Astrocyte (in vitro differentiated cells and primary cell): Measurements from ENCODE around the gene DMPK. TPM values are rescaled to one million over a fixed set of nuclear protein-coding genes. Genes with fewer than 3 reads are reported as not detected.

Experiments
- DNase-seq: peaks from one replicate; pipeline ENCODE4 v3.0.0-alpha.2; 2010; ENCODE audit warnings: low read depth
- FAIRE-seq: peaks from 2 replicates; lab custom pipeline; 2011; peaks lifted over from hg19 to GRCh38; lab: Jason Lieb, UNC
- H2AFZ ChIP-seq: 2 replicates; pipeline ENCODE4 v1.6.0; 2012; ENCODE audit warnings: low read depth, low read length, inconsistent platforms
- H3K27ac ChIP-seq: 2 replicates; pipeline ENCODE4 v1.5.1; 2011; ENCODE audit warnings: low read depth, low read length, inconsistent platforms
- H3K27me3 ChIP-seq: 2 replicates; pipeline ENCODE4 v1.6.0; 2011; ENCODE audit warnings: low read length, inconsistent platforms; ENCODE audit not compliant: insufficient read depth
- H3K36me3 ChIP-seq: 2 replicates; pipeline ENCODE4 v1.5.1; 2011; ENCODE audit warnings: low read length, inconsistent platforms; ENCODE audit not compliant: insufficient read depth
- H3K4me1 ChIP-seq: 2 replicates; pipeline ENCODE4 v1.5.1; 2011; ENCODE audit warnings: low read length, inconsistent platforms; ENCODE audit not compliant: insufficient read depth
- H3K4me2 ChIP-seq: 2 replicates; pipeline ENCODE4 v1.6.0; 2012; ENCODE audit warnings: low read length, inconsistent platforms
- H3K4me3 ChIP-seq: 2 replicates; pipeline ENCODE4 v1.5.1; 2011; ENCODE audit warnings: low read depth, mild to moderate bottlenecking, low read length, inconsistent platforms; ENCODE audit not compliant: insufficient read depth
- H3K79me2 ChIP-seq: 2 replicates; pipeline ENCODE4 v1.6.0; 2012; ENCODE audit warnings: mild to moderate bottlenecking, low read length, inconsistent platforms; ENCODE audit not compliant: insufficient read depth
- H3K9ac ChIP-seq: 2 replicates; pipeline ENCODE4 v1.6.0; 2012; ENCODE audit warnings: mild to moderate bottlenecking, low read length, inconsistent platforms
- H3K9me3 ChIP-seq: 2 replicates; pipeline ENCODE4 v1.5.1; 2012; ENCODE audit warnings: low read depth, mild to moderate bottlenecking, low read length, inconsistent platforms; ENCODE audit not compliant: insufficient read depth
- H4K20me1 ChIP-seq: 2 replicates; pipeline ENCODE4 v1.6.0; 2012; ENCODE audit warnings: low read length, inconsistent platforms; ENCODE audit not compliant: insufficient read depth
- H3K27ac Mint-ChIP-seq: one replicate; pipeline ENCODE4 v1.8.0; 2021; ENCODE audit warnings: mild to moderate bottlenecking, mixed read lengths; ENCODE audit not compliant: unreplicated experiment
- H3K27me3 Mint-ChIP-seq: one replicate; pipeline ENCODE4 v1.8.0; 2021; ENCODE audit warnings: low read depth, mixed read lengths; ENCODE audit not compliant: unreplicated experiment
- H3K36me3 Mint-ChIP-seq: one replicate; pipeline ENCODE4 v1.8.0; 2021; ENCODE audit warnings: low read depth, mixed read lengths; ENCODE audit not compliant: unreplicated experiment
- H3K4me1 Mint-ChIP-seq: one replicate; pipeline ENCODE4 v1.8.0; 2021; ENCODE audit warnings: low read depth, mixed read lengths; ENCODE audit not compliant: unreplicated experiment
- H3K4me3 Mint-ChIP-seq: one replicate; pipeline ENCODE4 v1.8.0; 2021; ENCODE audit warnings: mild to moderate bottlenecking, moderate library complexity, mixed read lengths; ENCODE audit not compliant: unreplicated experiment
- H3K9me3 Mint-ChIP-seq: one replicate; pipeline ENCODE4 v1.8.0; 2021; ENCODE audit warnings: mild to moderate bottlenecking, mixed read lengths; ENCODE audit not compliant: unreplicated experiment
- EZH2 ChIP-seq: IDR thresholded peaks from 2 replicates; pipeline ENCODE4 v1.6.1; 2012; ENCODE audit warnings: mild to moderate bottlenecking, low read length, inconsistent platforms; ENCODE audit not compliant: insufficient read depth
- total RNA-seq: library from RNA; stranded (reverse); gene quantifications from 2 replicates; pipeline ENCODE4 v1.2.1, GENCODE V29; 2021
- TF ChIP-seq, protein P1 (sequence below): IDR thresholded peaks from 2 replicates; pipeline ENCODE4 v1.5.1; 2011; ENCODE audit warnings: low read depth, mild to moderate bottlenecking, inconsistent platforms, low read length, moderate library complexity; ENCODE audit not compliant: insufficient read depth

The DMPK gene
- total RNA-seq, 1 donor from 2014 or later: 75.2 TPM

DNA sequence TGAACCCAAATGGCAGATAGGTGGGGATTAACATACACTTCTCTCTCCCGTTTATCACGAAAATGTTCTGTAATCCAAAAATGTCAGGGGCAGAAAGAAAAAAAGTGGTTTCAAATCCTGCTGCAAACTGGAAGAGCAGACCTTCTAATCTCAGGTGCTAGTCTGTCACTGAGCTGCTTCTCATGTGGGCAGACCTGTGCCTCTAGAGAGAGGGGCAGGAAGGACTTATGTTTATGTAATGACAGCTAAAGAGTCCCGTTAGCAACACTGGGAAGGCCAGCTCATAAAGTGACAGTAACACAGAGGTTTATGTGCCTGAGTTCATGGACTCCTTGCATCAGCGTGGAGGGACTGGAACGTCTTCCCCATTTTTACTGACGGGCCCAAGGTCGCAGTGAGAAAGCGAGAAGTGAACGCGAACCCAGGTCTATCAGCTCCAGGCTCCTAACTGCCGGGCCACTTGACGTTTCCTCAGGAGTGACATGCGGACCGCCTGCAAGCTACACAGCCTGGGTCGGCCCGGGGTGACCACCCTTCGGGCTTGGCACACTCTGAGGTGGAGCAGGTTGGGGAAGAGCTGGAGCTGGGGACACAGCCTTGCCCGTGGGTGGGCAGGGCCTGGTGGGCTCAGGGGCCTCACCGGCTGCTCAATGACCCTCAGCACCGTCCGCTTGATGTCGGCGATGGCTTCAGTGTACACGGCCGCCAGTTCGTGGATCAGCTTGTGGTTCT, 42.4 kb upstream of the DMPK start:
- H3K27me3 Mint-ChIP-seq: no peaks in the 10 kb centered on the region
- Histone ChIP-seq H3K36me3 (peaks cover 30% of the 10 kb centered on the region), H3K4me1 (no peaks in the 10 kb centered on the region), H3K27me3 (no peaks in the 10 kb centered on the region), H4K20me1 (peaks cover 3% of the 10 kb centered on the region), H3K9ac (no peak overlapping the region), H3K27ac (no peak overlapping the region), H3K4me3 (no peak overlapping the region), H2AFZ (no peak overlapping the region), H3K9me3 (no peaks in the 10 kb centered on the region), H3K4me2 (no peak overlapping the region), H3K79me2 (no peaks in the 10 kb centered on the region)
- no peak for DNase-seq
- H3K27ac Mint-ChIP-seq: no peak overlapping the region
- no peaks in the 10 kb centered on the region for H3K9me3 Mint-ChIP-seq
- no peak for TF ChIP-seq EZH2
- TF ChIP-seq, protein P1, sequence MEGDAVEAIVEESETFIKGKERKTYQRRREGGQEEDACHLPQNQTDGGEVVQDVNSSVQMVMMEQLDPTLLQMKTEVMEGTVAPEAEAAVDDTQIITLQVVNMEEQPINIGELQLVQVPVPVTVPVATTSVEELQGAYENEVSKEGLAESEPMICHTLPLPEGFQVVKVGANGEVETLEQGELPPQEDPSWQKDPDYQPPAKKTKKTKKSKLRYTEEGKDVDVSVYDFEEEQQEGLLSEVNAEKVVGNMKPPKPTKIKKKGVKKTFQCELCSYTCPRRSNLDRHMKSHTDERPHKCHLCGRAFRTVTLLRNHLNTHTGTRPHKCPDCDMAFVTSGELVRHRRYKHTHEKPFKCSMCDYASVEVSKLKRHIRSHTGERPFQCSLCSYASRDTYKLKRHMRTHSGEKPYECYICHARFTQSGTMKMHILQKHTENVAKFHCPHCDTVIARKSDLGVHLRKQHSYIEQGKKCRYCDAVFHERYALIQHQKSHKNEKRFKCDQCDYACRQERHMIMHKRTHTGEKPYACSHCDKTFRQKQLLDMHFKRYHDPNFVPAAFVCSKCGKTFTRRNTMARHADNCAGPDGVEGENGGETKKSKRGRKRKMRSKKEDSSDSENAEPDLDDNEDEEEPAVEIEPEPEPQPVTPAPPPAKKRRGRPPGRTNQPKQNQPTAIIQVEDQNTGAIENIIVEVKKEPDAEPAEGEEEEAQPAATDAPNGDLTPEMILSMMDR: no peak
- peak overlapping the region; percentile 17 for H3K4me3 Mint-ChIP-seq
- H3K4me1 Mint-ChIP-seq: no peaks in the 10 kb centered on the region
- peaks cover 20% of the 10 kb centered on the region for H3K36me3 Mint-ChIP-seq
- FAIRE-seq: no peak

DNA sequence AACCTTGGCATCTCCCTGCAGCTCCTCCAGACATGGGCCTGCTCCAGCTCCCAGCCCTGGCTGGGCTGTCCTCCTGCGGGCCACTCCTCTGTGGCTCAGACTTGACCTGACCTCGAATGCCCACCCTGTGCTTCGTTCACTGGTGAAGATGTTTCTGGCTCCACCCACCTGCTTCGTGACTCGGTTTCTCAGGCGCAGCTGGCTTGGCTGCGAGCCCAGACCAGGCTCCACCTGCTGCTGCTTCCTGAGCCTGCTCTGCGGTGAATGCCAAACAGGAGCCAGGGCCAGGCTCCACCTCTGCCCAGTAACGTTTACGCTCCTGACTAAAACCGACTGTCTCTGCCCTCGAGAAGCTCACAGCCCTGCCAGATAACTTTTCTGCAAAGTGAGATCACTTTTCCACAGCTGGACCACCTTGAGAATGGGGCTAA, 41.8 kb upstream of the DMPK start:
- DNase-seq: peak; percentile 39
- no peak overlapping the region for H3K4me3 Mint-ChIP-seq
- no peak overlapping the region for H3K9ac ChIP-seq
- H3K4me1 Mint-ChIP-seq: no peaks in the 10 kb centered on the region
- no peak for FAIRE-seq
- peaks cover 3% of the 10 kb centered on the region for H4K20me1 ChIP-seq
- H3K9me3 ChIP-seq: no peaks in the 10 kb centered on the region
- no peak overlapping the region for H3K4me3 ChIP-seq
- H3K79me2 ChIP-seq: no peaks in the 10 kb centered on the region
- no peak overlapping the region for H3K27ac ChIP-seq
- H3K9me3 Mint-ChIP-seq: no peaks in the 10 kb centered on the region
- H3K27me3 Mint-ChIP-seq: no peaks in the 10 kb centered on the region
- H3K4me2 ChIP-seq: no peak overlapping the region
- H3K36me3 Mint-ChIP-seq: peaks cover 18% of the 10 kb centered on the region
- TF ChIP-seq, protein P1: no peak
- TF ChIP-seq EZH2: no peak
- H3K27ac Mint-ChIP-seq: no peak overlapping the region
- H3K27me3 ChIP-seq: no peaks in the 10 kb centered on the region
- peaks cover 26% of the 10 kb centered on the region for H3K36me3 ChIP-seq
- H3K4me1 ChIP-seq: no peaks in the 10 kb centered on the region
- H2AFZ ChIP-seq: no peak overlapping the region

DNA sequence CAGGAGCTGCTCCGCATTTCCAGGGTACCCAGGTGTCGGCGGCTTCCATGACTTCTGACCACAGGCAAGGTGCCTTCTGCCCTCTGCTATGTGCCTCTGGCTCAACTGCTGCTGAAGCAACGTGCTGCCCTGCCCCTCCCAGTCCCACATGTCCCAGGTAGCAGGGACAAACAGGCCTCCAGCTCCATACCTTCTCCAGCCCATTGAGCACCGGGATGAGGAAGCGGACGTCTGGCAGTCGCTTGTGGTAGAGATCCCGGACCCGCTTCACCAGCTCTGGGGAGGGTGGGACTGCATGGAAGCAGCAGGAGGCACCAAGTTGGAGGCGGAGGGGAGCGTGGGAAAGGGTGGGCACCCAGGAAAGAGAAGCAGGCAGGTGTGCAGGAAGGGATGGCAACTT, 40.9 kb upstream of the DMPK start:
- H3K9me3 ChIP-seq: no peaks in the 10 kb centered on the region
- no peaks in the 10 kb centered on the region for H4K20me1 ChIP-seq
- FAIRE-seq: no peak
- no peaks in the 10 kb centered on the region for H3K4me1 ChIP-seq
- no peaks in the 10 kb centered on the region for H3K79me2 ChIP-seq
- no peak overlapping the region for H3K9ac ChIP-seq
- no peak for TF ChIP-seq EZH2
- TF ChIP-seq, protein P1: no peak
- Mint-ChIP-seq H3K9me3 (no peaks in the 10 kb centered on the region), H3K4me3 (no peak overlapping the region), H3K36me3 (peaks cover 13% of the 10 kb centered on the region), H3K4me1 (no peaks in the 10 kb centered on the region), H3K27ac (no peak overlapping the region), H3K27me3 (no peaks in the 10 kb centered on the region)
- no peak for DNase-seq
- H2AFZ ChIP-seq: no peak overlapping the region
- H3K36me3 ChIP-seq: peaks cover 23% of the 10 kb centered on the region
- H3K4me2 ChIP-seq: no peak overlapping the region
- H3K27me3 ChIP-seq: no peaks in the 10 kb centered on the region
- H3K4me3 ChIP-seq: no peak overlapping the region
- H3K27ac ChIP-seq: no peak overlapping the region
